Tibial nerve (tissue), 4 donors: ENCODE data around the gene FXYD6. TPM values are rescaled to one million over a fixed set of nuclear protein-coding genes. Genes with fewer than 3 reads are reported as not detected.
A peak's percentile ranks its signal among the peaks of the same experiment; 100 is the strongest.

ENCODE experiments used
- DNase-seq, 2 donors: peaks; one replicate each; pipeline ENCODE4 v3.0.0-alpha.2; 2019; ENCODE audit warnings: low spot score in 2 of 2
- H3K27ac ChIP-seq, 4 donors: fragments of 200-600 bp; sonication (generic) in 3 of 4; one replicate each; pipeline ENCODE4 v1.5.1; 2017 to 2019; ENCODE audit warnings: mild to moderate bottlenecking in 1 of 4
- H3K27me3 ChIP-seq, 2 donors: fragments of 200-600 bp; sonication (generic) in 1 of 2; one replicate each; pipeline versions ENCODE4 v1.5.1 to v1.6.0; 2017 to 2019
- H3K36me3 ChIP-seq, 3 donors: fragments of 200-600 bp; sonication (generic); one replicate each; pipeline ENCODE4 v1.5.1; 2018 to 2019
- H3K4me1 ChIP-seq, 4 donors: fragments of 200-600 bp; sonication (generic) in 3 of 4; one replicate each; pipeline ENCODE4 v1.5.1; 2017 to 2019
- H3K4me3 ChIP-seq, 4 donors: fragments of 200-600 bp; sonication (generic) in 3 of 4; one replicate each; pipeline ENCODE4 v1.5.1; 2017 to 2019; ENCODE audit warnings: mild to moderate bottlenecking in 1 of 4, moderate library complexity in 1 of 4
- H3K9me3 ChIP-seq, 4 donors: fragments of 200-600 bp; sonication (generic) in 3 of 4; one replicate each; pipeline ENCODE4 v1.5.1; 2017 to 2019
- CTCF ChIP-seq, 5 experiments: fragments of 200-600 bp in 3 of 5; fragments of 450-650 bp in 2 of 5; sonication (generic) in 3 of 5; IDR thresholded peaks; one replicate each; pipeline ENCODE4 v1.5.1; 2016 to 2019; ENCODE audit warnings: antibody characterized with exemption in 5 of 5, mild to moderate bottlenecking in 3 of 5, moderate library complexity in 2 of 5
- EP300 ChIP-seq, 2 donors: sonication (generic); formaldehyde crosslinking; IDR thresholded peaks; one replicate each; pipeline ENCODE4 v1.6.1; 2017; ENCODE audit warnings: antibody characterized with exemption in 2 of 2, mild to moderate bottlenecking in 1 of 2
- POLR2A ChIP-seq, 2 donors: fragments of 450-650 bp; IDR thresholded peaks; one replicate each; pipeline ENCODE4 v1.6.1; 2017; ENCODE audit warnings: antibody characterized with exemption in 2 of 2, mild to moderate bottlenecking in 2 of 2, moderate library complexity in 2 of 2
- WGBS, 2 donors: methylation state at CpG; one replicate each; pipeline ENCODE4 v1.1.5; 2018; 5-methylcytosine and 5-hydroxymethylcytosine counted together
- total RNA-seq, 4 donors: library from RNA; depleted of rRNA; stranded (reverse); fragments of >200 nt; gene quantifications; one replicate each; pipeline ENCODE4 v1.1.0, GENCODE V29; 2016

Gene FXYD6
- total RNA-seq, 4 donors from 2014 or later = 29.4 to 74.1 (median 65.7) TPM

- H3K9me3 ChIP-seq = no peaks in the 10 kb centered on the region
- no peaks in the 10 kb centered on the region for H3K36me3 ChIP-seq
- no peaks in the 10 kb centered on the region for H3K27me3 ChIP-seq
- peaks cover 0 to 10% (median 3%) of the 10 kb centered on the region in 4 donors for H3K4me1 ChIP-seq
- no peak for DNase-seq
- no peak overlapping the region for H3K4me3 ChIP-seq
- TF ChIP-seq POLR2A (IDR thresholded peaks at IDR 0.05) = no peak
- TF ChIP-seq EP300 (IDR thresholded peaks at IDR 0.05) = no peak
- no peak for TF ChIP-seq CTCF (IDR thresholded peaks at IDR 0.05)
- no peak overlapping the region for H3K27ac ChIP-seq
- WGBS, 2 donors = 84 to 91% methylated on average over 10 of the region's 10 CpGs
Observed at GRCh38 chr11:117859061-117859460, 17.4 kb downstream of the FXYD6 start.

- TF ChIP-seq EP300 (IDR thresholded peaks at IDR 0.05) = no peak
- TF ChIP-seq POLR2A (IDR thresholded peaks at IDR 0.05) = no peak
- TF ChIP-seq CTCF (IDR thresholded peaks at IDR 0.05) = no peak
Observed at GRCh38 chr11:117857734-117858414, 18.6 kb downstream of the FXYD6 start.

GRCh38 chr11:117855912-117856651, 20.4 kb downstream of the FXYD6 start:
- WGBS, 2 donors = 82 to 87% methylated on average over 13 of the region's 13 CpGs
- Histone ChIP-seq H3K9me3 (peaks cover 0 to 17% (median 0%) of the 10 kb centered on the region in 4 donors), H3K36me3 (no peaks in the 10 kb centered on the region), H3K4me1 (no peaks in the 10 kb centered on the region), H3K4me3 (no peak overlapping the region), H3K27me3 (no peaks in the 10 kb centered on the region), H3K27ac (peak overlapping the region in 1 of 4 donors; percentile 55)
- TF ChIP-seq EP300 (IDR thresholded peaks at IDR 0.05) (no peak), POLR2A (IDR thresholded peaks at IDR 0.05) (no peak), CTCF (IDR thresholded peaks at IDR 0.05) (no peak)
- no peak for DNase-seq

More at GRCh38 chr11:117857734-117858414, 18.6 kb downstream of the FXYD6 start:
- H3K27me3 ChIP-seq = no peaks in the 10 kb centered on the region
- 49 to 57% methylated on average over 11 of the region's 11 CpGs for WGBS, 2 donors
- peaks cover 0 to 6% (median 0%) of the 10 kb centered on the region in 4 donors for H3K9me3 ChIP-seq
- H3K27ac ChIP-seq = no peak overlapping the region
- no peaks in the 10 kb centered on the region for H3K36me3 ChIP-seq
- H3K4me1 ChIP-seq = peaks cover 0 to 10% (median 3%) of the 10 kb centered on the region in 4 donors
- no peak for DNase-seq
- H3K4me3 ChIP-seq = no peak overlapping the region

GRCh38 chr11:117855186-117855845, 21.1 kb downstream of the FXYD6 start:
- H3K9me3 ChIP-seq = peaks cover 0 to 17% (median 0%) of the 10 kb centered on the region in 4 donors
- 43 to 53% methylated on average over 12 of the region's 12 CpGs for WGBS, 2 donors
- TF ChIP-seq POLR2A (IDR thresholded peaks at IDR 0.05) (no peak), CTCF (IDR thresholded peaks at IDR 0.05) (no peak), EP300 (IDR thresholded peaks at IDR 0.05) (no peak)
- H3K27ac ChIP-seq = peak overlapping the region in 2 of 4 donors; percentile 28 to 55
- H3K36me3 ChIP-seq = no peaks in the 10 kb centered on the region
- H3K4me1 ChIP-seq = no peaks in the 10 kb centered on the region
- no peak overlapping the region for H3K4me3 ChIP-seq
- H3K27me3 ChIP-seq = no peaks in the 10 kb centered on the region
- no peak for DNase-seq
